ENCODE measurements around the gene RAD51B. TPM values are rescaled to one million over a fixed set of nuclear protein-coding genes. Genes with fewer than 3 reads are reported as not detected.
A peak's percentile ranks its signal among the peaks of the same experiment; 100 is the strongest.

Gene RAD51B
- total and polyA plus RNA-seq, 2 of the 13 experiments (the other 11 are each of a cell fraction or from before 2014, with no cell fraction given): 7.0 to 9.5 TPM

GRCh38 chr14:68607867-68608573, 788.4 kb downstream of the RAD51B start (continued):
- TF ChIP-seq, protein P1, sequence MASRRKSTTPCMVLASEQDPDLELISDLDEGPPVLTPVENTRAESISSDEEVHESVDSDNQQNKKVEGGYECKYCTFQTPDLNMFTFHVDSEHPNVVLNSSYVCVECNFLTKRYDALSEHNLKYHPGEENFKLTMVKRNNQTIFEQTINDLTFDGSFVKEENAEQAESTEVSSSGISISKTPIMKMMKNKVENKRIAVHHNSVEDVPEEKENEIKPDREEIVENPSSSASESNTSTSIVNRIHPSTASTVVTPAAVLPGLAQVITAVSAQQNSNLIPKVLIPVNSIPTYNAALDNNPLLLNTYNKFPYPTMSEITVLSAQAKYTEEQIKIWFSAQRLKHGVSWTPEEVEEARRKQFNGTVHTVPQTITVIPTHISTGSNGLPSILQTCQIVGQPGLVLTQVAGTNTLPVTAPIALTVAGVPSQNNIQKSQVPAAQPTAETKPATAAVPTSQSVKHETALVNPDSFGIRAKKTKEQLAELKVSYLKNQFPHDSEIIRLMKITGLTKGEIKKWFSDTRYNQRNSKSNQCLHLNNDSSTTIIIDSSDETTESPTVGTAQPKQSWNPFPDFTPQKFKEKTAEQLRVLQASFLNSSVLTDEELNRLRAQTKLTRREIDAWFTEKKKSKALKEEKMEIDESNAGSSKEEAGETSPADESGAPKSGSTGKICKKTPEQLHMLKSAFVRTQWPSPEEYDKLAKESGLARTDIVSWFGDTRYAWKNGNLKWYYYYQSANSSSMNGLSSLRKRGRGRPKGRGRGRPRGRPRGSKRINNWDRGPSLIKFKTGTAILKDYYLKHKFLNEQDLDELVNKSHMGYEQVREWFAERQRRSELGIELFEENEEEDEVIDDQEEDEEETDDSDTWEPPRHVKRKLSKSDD (CRISPR knock-in tag; IDR thresholded peaks at IDR 0.05; ENCODE audit: low read depth): no peak
- TF ChIP-seq SMAD9 (CRISPR knock-in tag; IDR thresholded peaks at IDR 0.05) (no peak), ZFP82 (CRISPR knock-in tag; IDR thresholded peaks at IDR 0.05; ENCODE audit: borderline replicate concordance) (no peak), ZNF430 (CRISPR knock-in tag; IDR thresholded peaks at IDR 0.05) (no peak), SPEN (CRISPR knock-in tag; IDR thresholded peaks at IDR 0.05; ENCODE audit: low read depth) (no peak), KDM2A (CRISPR knock-in tag; IDR thresholded peaks at IDR 0.05; ENCODE audit: borderline replicate concordance, low read depth) (no peak), RELA (CRISPR knock-in tag; IDR thresholded peaks at IDR 0.05) (no peak), HMGA1 (CRISPR knock-in tag; conservative IDR thresholded peaks at IDR 0.05) (no peak), SIN3A (IDR thresholded peaks at IDR 0.05; ENCODE audit: borderline replicate concordance, low read depth, low read length) (no peak), ZNF879 (CRISPR knock-in tag; IDR thresholded peaks at IDR 0.05) (no peak), TARDBP (CRISPR knock-in tag; IDR thresholded peaks at IDR 0.05) (no peak), GATA4 (IDR thresholded peaks at IDR 0.05; ENCODE audit: borderline replicate concordance, low read depth) (no peak), STAG1 (CRISPR knock-in tag; IDR thresholded peaks at IDR 0.05) (no peak), ZSCAN31 (CRISPR knock-in tag; IDR thresholded peaks at IDR 0.05; ENCODE audit: low read depth) (0 out of 2 replicates have a peak, but pooled peaks have one; percentile 11), MAFK (conservative IDR thresholded peaks at IDR 0.05 in 1 of 2, IDR thresholded peaks at IDR 0.05 in 1 of 2; ENCODE audit: low read length in 2 of 2) (0 out of 4 replicates have a peak, but pooled peaks of 1 of the 2 experiments have one; percentile 2), ZFP1 (CRISPR knock-in tag; IDR thresholded peaks at IDR 0.05) (no peak)
- TF ChIP-seq, protein P2, sequence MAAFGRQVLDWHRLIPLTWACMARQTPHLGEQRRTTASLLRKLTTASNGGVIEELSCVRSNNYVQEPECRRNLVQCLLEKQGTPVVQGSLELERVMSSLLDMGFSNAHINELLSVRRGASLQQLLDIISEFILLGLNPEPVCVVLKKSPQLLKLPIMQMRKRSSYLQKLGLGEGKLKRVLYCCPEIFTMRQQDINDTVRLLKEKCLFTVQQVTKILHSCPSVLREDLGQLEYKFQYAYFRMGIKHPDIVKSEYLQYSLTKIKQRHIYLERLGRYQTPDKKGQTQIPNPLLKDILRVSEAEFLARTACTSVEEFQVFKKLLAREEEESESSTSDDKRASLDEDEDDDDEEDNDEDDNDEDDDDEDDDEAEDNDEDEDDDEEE (CRISPR knock-in tag; IDR thresholded peaks at IDR 0.05): no peak

Measured in HepG2 (cell line).